Fibroblast of skin of right biceps (primary cell): ENCODE data around the gene GPR15LG.
"Not testable (repeated sequence)": the region's sequence is repeated elsewhere in the genome, so short reads cannot be mapped to it uniquely, and the experiment has no call there.

Experiments used
- DNase-seq: peaks from one replicate; pipeline ENCODE4 v3.0.0-alpha.2; 2013

GPR15LG gene

GRCh38 chr10:84173501-84173929, at the start of gene GPR15LG:
GPR15LG (plus strand) TSS chr10:84173801; CDS start chr10:84173852, 51 bp downstream.
- DNase-seq: no peak

GRCh38 chr10:84125910-84126784, 47.5 kb upstream of the GPR15LG start:
- DNase-seq: not testable (repeated sequence)

- no peak for DNase-seq
These were observed 46.8 kb upstream of the GPR15LG start for GRCh38 chr10:84126785-84127167.

- no peak for DNase-seq
These were observed 37.8 kb upstream of the GPR15LG start for GRCh38 chr10:84135836-84136235.

- no peak for DNase-seq
These were observed 35.8 kb upstream of the GPR15LG start for GRCh38 chr10:84137811-84138210.

GRCh38 chr10:84138478-84139125, 35.0 kb upstream of the GPR15LG start:
- no peak for DNase-seq

- peak; percentile 99 for DNase-seq
These were observed 34.2 kb upstream of the GPR15LG start, which contains the start of gene GHITM for GRCh38 chr10:84139126-84140035. GHITM (plus strand) TSS chr10:84139509; CDS start chr10:84141501, 1,992 bp downstream.

GRCh38 chr10:84140036-84140379, 33.6 kb upstream of the GPR15LG start:
- peak; percentile 34 for DNase-seq

GRCh38 chr10:84147347-84147746, 26.3 kb upstream of the GPR15LG start:
- DNase-seq: no peak

GRCh38 chr10:84148006-84148597, 25.5 kb upstream of the GPR15LG start:
- peak; percentile 33 for DNase-seq

GRCh38 chr10:84149854-84150253, 23.7 kb upstream of the GPR15LG start:
- DNase-seq: no peak

- no peak for DNase-seq
These were observed 20.8 kb upstream of the GPR15LG start for GRCh38 chr10:84152769-84153168.

- no peak for DNase-seq
These were observed 18.1 kb upstream of the GPR15LG start for GRCh38 chr10:84155521-84155920.

GRCh38 chr10:84156009-84156408, 17.6 kb upstream of the GPR15LG start:
- DNase-seq: no peak

GRCh38 chr10:84156768-84157167, 16.8 kb upstream of the GPR15LG start:
- DNase-seq: peak; percentile 4

- no peak for DNase-seq
These were observed 15.5 kb upstream of the GPR15LG start for GRCh38 chr10:84158061-84158460.

GRCh38 chr10:84158550-84158949, 15.1 kb upstream of the GPR15LG start:
- no peak for DNase-seq

GRCh38 chr10:84159076-84159685, 14.4 kb upstream of the GPR15LG start:
- DNase-seq: no peak

- no peak for DNase-seq
These were observed 12.8 kb upstream of the GPR15LG start for GRCh38 chr10:84160663-84161362.

- DNase-seq: no peak
These were observed 9.6 kb upstream of the GPR15LG start for GRCh38 chr10:84163996-84164395.

- no peak for DNase-seq
These were observed 9.2 kb upstream of the GPR15LG start for GRCh38 chr10:84164442-84164841.
